K562 (cell line): ENCODE data around the gene USP31.

Experiments used
- CBX5 ChIP-seq: IDR thresholded peaks from 2 replicates; pipeline ENCODE4 v1.6.1; 2014; ENCODE audit warnings: low read depth, borderline replicate concordance
- CXXC5 ChIP-seq: fragments of 250-450 bp; sonication (Bioruptor Pico); IDR thresholded peaks from 2 replicates; pipeline ENCODE4 v1.8.0; 2022; ENCODE audit warnings: inconsistent platforms, mild to moderate bottlenecking, moderate library complexity
- ELF1 ChIP-seq: fragments of 200-800 bp; sonication (Bioruptor generic); IDR thresholded peaks from 2 replicates; pipeline ENCODE4 v1.6.1; 2016; ENCODE audit warnings: missing genetic modification characterization, missing compliant biosample characterization
- FOXA1 ChIP-seq: fragments of 450-650 bp; IDR thresholded peaks from 2 replicates; pipeline ENCODE4 v1.6.1; 2016; ENCODE audit warnings: mild to moderate bottlenecking, borderline replicate concordance
- MAFK ChIP-seq: IDR thresholded peaks from 2 replicates; pipeline ENCODE4 v1.6.1; 2011; ENCODE audit warnings: low read length, improper control_type of control experiment
- MCM7 ChIP-seq, 2 experiments: fragments of 450-650 bp; IDR thresholded peaks; 2 replicates each; pipeline ENCODE4 v1.6.1; 2016 to 2018
- RBBP5 ChIP-seq: fragments of 200-600 bp; sonication (generic); IDR thresholded peaks from 2 replicates; pipeline ENCODE4 v1.6.1; 2012; ENCODE audit warnings: borderline replicate concordance, mild to moderate bottlenecking, low read length, control low read depth, inconsistent platforms; ENCODE audit not compliant: insufficient read depth, poor library complexity, severe bottlenecking
- SP1 ChIP-seq: sonication (generic); formaldehyde crosslinking; IDR thresholded peaks from 2 replicates; pipeline ENCODE4 v1.8.1; 2022; ENCODE audit warnings: mild to moderate bottlenecking, missing genetic modification reagents
- TF ChIP-seq, protein P1 (sequence below): IDR thresholded peaks from 2 replicates; pipeline ENCODE4 v1.6.1; 2012; ENCODE audit warnings: low read depth, low read length, improper control_type of control experiment, borderline replicate concordance
- TF ChIP-seq, protein P2 (sequence below): sonication (generic); formaldehyde crosslinking; IDR thresholded peaks from 2 replicates; pipeline ENCODE4 v1.8.0; 2022; ENCODE audit warnings: mild to moderate bottlenecking, missing genetic modification reagents

GRCh38 chr16:23059433-23059832, 89.8 kb downstream of the USP31 start:
- TF ChIP-seq, protein P1, sequence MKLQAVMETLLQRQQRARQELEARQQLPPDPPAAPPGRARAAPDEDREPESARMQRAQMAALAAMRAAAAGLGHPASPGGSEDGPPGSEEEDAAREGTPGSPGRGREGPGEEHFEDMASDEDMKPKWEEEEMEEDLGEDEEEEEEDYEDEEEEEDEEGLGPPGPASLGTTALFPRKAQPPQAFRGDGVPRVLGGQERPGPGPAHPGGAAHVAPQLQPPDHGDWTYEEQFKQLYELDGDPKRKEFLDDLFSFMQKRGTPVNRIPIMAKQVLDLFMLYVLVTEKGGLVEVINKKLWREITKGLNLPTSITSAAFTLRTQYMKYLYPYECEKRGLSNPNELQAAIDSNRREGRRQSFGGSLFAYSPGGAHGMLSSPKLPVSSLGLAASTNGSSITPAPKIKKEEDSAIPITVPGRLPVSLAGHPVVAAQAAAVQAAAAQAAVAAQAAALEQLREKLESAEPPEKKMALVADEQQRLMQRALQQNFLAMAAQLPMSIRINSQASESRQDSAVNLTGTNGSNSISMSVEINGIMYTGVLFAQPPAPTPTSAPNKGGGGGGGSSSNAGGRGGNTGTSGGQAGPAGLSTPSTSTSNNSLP, result no peak
- TF ChIP-seq ELF1, result no peak
- no peak for TF ChIP-seq CBX5
- TF ChIP-seq RBBP5, result no peak
- no peak for TF ChIP-seq FOXA1
- TF ChIP-seq, protein P2, sequence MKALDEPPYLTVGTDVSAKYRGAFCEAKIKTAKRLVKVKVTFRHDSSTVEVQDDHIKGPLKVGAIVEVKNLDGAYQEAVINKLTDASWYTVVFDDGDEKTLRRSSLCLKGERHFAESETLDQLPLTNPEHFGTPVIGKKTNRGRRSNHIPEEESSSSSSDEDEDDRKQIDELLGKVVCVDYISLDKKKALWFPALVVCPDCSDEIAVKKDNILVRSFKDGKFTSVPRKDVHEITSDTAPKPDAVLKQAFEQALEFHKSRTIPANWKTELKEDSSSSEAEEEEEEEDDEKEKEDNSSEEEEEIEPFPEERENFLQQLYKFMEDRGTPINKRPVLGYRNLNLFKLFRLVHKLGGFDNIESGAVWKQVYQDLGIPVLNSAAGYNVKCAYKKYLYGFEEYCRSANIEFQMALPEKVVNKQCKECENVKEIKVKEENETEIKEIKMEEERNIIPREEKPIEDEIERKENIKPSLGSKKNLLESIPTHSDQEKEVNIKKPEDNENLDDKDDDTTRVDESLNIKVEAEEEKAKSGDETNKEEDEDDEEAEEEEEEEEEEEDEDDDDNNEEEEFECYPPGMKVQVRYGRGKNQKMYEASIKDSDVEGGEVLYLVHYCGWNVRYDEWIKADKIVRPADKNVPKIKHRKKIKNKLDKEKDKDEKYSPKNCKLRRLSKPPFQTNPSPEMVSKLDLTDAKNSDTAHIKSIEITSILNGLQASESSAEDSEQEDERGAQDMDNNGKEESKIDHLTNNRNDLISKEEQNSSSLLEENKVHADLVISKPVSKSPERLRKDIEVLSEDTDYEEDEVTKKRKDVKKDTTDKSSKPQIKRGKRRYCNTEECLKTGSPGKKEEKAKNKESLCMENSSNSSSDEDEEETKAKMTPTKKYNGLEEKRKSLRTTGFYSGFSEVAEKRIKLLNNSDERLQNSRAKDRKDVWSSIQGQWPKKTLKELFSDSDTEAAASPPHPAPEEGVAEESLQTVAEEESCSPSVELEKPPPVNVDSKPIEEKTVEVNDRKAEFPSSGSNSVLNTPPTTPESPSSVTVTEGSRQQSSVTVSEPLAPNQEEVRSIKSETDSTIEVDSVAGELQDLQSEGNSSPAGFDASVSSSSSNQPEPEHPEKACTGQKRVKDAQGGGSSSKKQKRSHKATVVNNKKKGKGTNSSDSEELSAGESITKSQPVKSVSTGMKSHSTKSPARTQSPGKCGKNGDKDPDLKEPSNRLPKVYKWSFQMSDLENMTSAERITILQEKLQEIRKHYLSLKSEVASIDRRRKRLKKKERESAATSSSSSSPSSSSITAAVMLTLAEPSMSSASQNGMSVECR (CRISPR knock-in tag), result no peak
- TF ChIP-seq MCM7 (IDR thresholded peaks at IDR 0.05), result no peak
- no peak for TF ChIP-seq CXXC5 (CRISPR knock-in tag)
- no peak for TF ChIP-seq SP1 (CRISPR knock-in tag)
- TF ChIP-seq MAFK, result no peak
